HG03095 (cell line): ENCODE measurements around the gene GSAP.
"Not testable (repeated sequence)": the region's sequence is repeated elsewhere in the genome, so short reads cannot be mapped to it uniquely, and the experiment has no call there.

Source experiments
- ATAC-seq: cut with Tn5 transposase; IDR thresholded peaks from one replicate; pipeline ENCODE4 v1.9.1; 2021; ENCODE audit warnings: moderate library complexity; ENCODE audit not compliant: unreplicated experiment

GSAP gene

GRCh38 chr7:77367976-77368375 is 48.2 kb downstream of the GSAP start:
- ATAC-seq, result no peak

- no peak for ATAC-seq
Measured at GRCh38 chr7:77362905-77363304, 53.2 kb downstream of the GSAP start.

GRCh38 chr7:77360969-77361368 is 55.2 kb downstream of the GSAP start:
- no peak for ATAC-seq

GRCh38 chr7:77360104-77360503 is 56.0 kb downstream of the GSAP start:
- no peak for ATAC-seq

GRCh38 chr7:77359599-77359998 is 56.5 kb downstream of the GSAP start:
- no peak for ATAC-seq

GRCh38 chr7:77354914-77355313 is 61.2 kb downstream of the GSAP start:
- no peak for ATAC-seq

GRCh38 chr7:77354484-77354883 is 61.7 kb downstream of the GSAP start:
- no peak for ATAC-seq

- ATAC-seq, result no peak
Measured at GRCh38 chr7:77353911-77354310, 62.2 kb downstream of the GSAP start.

GRCh38 chr7:77353407-77353721 is 62.8 kb downstream of the GSAP start:
- ATAC-seq, result no peak

GRCh38 chr7:77352665-77353406 is 63.3 kb downstream of the GSAP start:
- ATAC-seq, result no peak

GRCh38 chr7:77351539-77352004 is 64.6 kb downstream of the GSAP start:
- peak; percentile 95 for ATAC-seq

GRCh38 chr7:77349141-77349540 is 67.0 kb downstream of the GSAP start:
- ATAC-seq, result no peak

- ATAC-seq, result no peak
Measured at GRCh38 chr7:77348371-77348813, 67.8 kb downstream of the GSAP start.

GRCh38 chr7:77346441-77346840 is 69.7 kb downstream of the GSAP start:
- ATAC-seq, result no peak

GRCh38 chr7:77345426-77345825 is 70.7 kb downstream of the GSAP start:
- ATAC-seq, result not testable (repeated sequence)

- no peak for ATAC-seq
Measured at GRCh38 chr7:77339726-77340125, 76.4 kb downstream of the GSAP start.

GRCh38 chr7:77338883-77339629 is 77.1 kb downstream of the GSAP start:
- ATAC-seq, result no peak

- no peak for ATAC-seq
Measured at GRCh38 chr7:77338260-77338659, 77.9 kb downstream of the GSAP start.

- no peak for ATAC-seq
Measured at GRCh38 chr7:77337456-77337990, 78.6 kb downstream of the GSAP start.

- no peak for ATAC-seq
Measured at GRCh38 chr7:77335581-77335980, 80.6 kb downstream of the GSAP start.

- not testable (repeated sequence) for ATAC-seq
Measured at GRCh38 chr7:77334039-77334438, 82.1 kb downstream of the GSAP start.
